MCF 10A (cell line): ENCODE data around the gene TMEM163. TPM values are rescaled to one million over a fixed set of nuclear protein-coding genes. Genes with fewer than 3 reads are reported as not detected.

Experiments used
- BruUV-seq: library from RNA; stranded (reverse); fragments of 400-500 nt; replicated peaks from 2 replicates; lab custom pipeline; 2021; lab: Mats Ljungman, UMichigan
- CTCF ChIA-PET: fragments of 300-600 bp; sonication (Branson Sonifier 250); formaldehyde crosslinking; extraction: SDS; loops from one replicate; lab custom pipeline; 2021; ENCODE audit warnings: antibody characterized with exemption, inconsistent platforms; lab: Yijun Ruan, JAX
- POLR2A ChIA-PET: fragments of 300-600, 350-650 bp; sonication (Branson Sonifier 250); formaldehyde crosslinking; extraction: SDS; loops from one replicate; lab custom pipeline; 2020; ENCODE audit warnings: antibody characterized with exemption, inconsistent platforms; lab: Yijun Ruan, JAX
- DNase-seq: peaks from one replicate; pipeline ENCODE4 v3.0.0-alpha.2; 2018; ENCODE audit not compliant: unreplicated experiment
- H3K27ac Mint-ChIP-seq: one replicate; pipeline ENCODE4 v1.8.0; 2022; ENCODE audit warnings: mild to moderate bottlenecking, low read depth, mixed read lengths; ENCODE audit not compliant: unreplicated experiment
- H3K27me3 Mint-ChIP-seq: one replicate; pipeline ENCODE4 v1.8.0; 2022; ENCODE audit warnings: mixed read lengths; ENCODE audit not compliant: insufficient read depth, unreplicated experiment
- H3K36me3 Mint-ChIP-seq: one replicate; pipeline ENCODE4 v1.8.0; 2022; ENCODE audit warnings: mild to moderate bottlenecking, moderate library complexity, mixed read lengths; ENCODE audit not compliant: insufficient read depth, unreplicated experiment
- H3K4me1 Mint-ChIP-seq: one replicate; pipeline ENCODE4 v1.8.0; 2022; ENCODE audit warnings: mixed read lengths; ENCODE audit not compliant: insufficient read depth, unreplicated experiment
- H3K4me3 Mint-ChIP-seq: one replicate; pipeline ENCODE4 v1.8.0; 2022; ENCODE audit warnings: mild to moderate bottlenecking, moderate library complexity, mixed read lengths; ENCODE audit not compliant: unreplicated experiment
- H3K9me3 Mint-ChIP-seq: one replicate; pipeline ENCODE4 v1.8.0; 2022; ENCODE audit warnings: mixed read lengths; ENCODE audit not compliant: unreplicated experiment
- CTCF ChIP-seq: fragments of 200-600 bp; IDR thresholded peaks from one replicate; pipeline ENCODE4 v1.8.0; 2022; ENCODE audit warnings: antibody characterized with exemption, mild to moderate bottlenecking; ENCODE audit not compliant: unreplicated experiment
- intact Hi-C: fragments of 100-400 bp; cut with micrococcal nuclease; formaldehyde crosslinking; loops from 2 replicates; pipeline ENCODE4 v1.14.1; 2022
- total RNA-seq: library from RNA; stranded (reverse); gene quantifications from 2 replicates; pipeline ENCODE4 v1.2.3, GENCODE V29; 2022

The TMEM163 gene
- total RNA-seq, 1 experiment from 2014 or later: not detected

- no peak for TF ChIP-seq CTCF
- no peaks in the 10 kb centered on the region for H3K27me3 Mint-ChIP-seq
- POLR2A ChIA-PET: no interaction called here
- H3K9me3 Mint-ChIP-seq: no peaks in the 10 kb centered on the region
- DNase-seq: no peak
- H3K36me3 Mint-ChIP-seq: peaks cover 6% of the 10 kb centered on the region
- no peak overlapping the region for H3K4me3 Mint-ChIP-seq
- no TSS peak for BruUV-seq
- no peaks in the 10 kb centered on the region for H3K4me1 Mint-ChIP-seq
- no peak overlapping the region for H3K27ac Mint-ChIP-seq
- intact Hi-C loops: no loop called here
- CTCF ChIA-PET: interaction anchor here (1.1 to 3.1 kb wide), 7 partner anchors 9 to 534 kb away, joined by 3 to 14 read pairs (median 4); no protein-coding TSS in a partner anchor
Observed at GRCh38 chr2:134420920-134421319, 297.9 kb downstream of the TMEM163 start.

- Mint-ChIP-seq H3K4me1 (no peaks in the 10 kb centered on the region), H3K36me3 (peaks cover 6% of the 10 kb centered on the region), H3K27me3 (no peaks in the 10 kb centered on the region), H3K9me3 (no peaks in the 10 kb centered on the region), H3K4me3 (no peak overlapping the region), H3K27ac (no peak overlapping the region)
- CTCF ChIA-PET: interaction anchor here (0.6 to 3.1 kb wide), 10 partner anchors 8 to 534 kb away, joined by 3 to 17 read pairs (median 4); no protein-coding TSS in a partner anchor
- intact Hi-C loops: no loop called here
- BruUV-seq: no TSS peak
- POLR2A ChIA-PET: no interaction called here
- TF ChIP-seq CTCF: no peak
- no peak for DNase-seq
Observed at GRCh38 chr2:134420259-134420658, 298.5 kb downstream of the TMEM163 start.

GRCh38 chr2:134417968-134418582 is 300.7 kb downstream of the TMEM163 start:
- no peaks in the 10 kb centered on the region for H3K9me3 Mint-ChIP-seq
- no peak overlapping the region for H3K27ac Mint-ChIP-seq
- H3K4me1 Mint-ChIP-seq: no peaks in the 10 kb centered on the region
- no peak for DNase-seq
- intact Hi-C loops: no loop called here
- CTCF ChIA-PET: interaction anchor here (1.0 to 3.1 kb wide), 9 partner anchors 8 to 531 kb away, joined by 3 to 14 read pairs (median 5); no protein-coding TSS in a partner anchor
- TF ChIP-seq CTCF: no peak
- no TSS peak for BruUV-seq
- no peak overlapping the region for H3K4me3 Mint-ChIP-seq
- H3K27me3 Mint-ChIP-seq: no peaks in the 10 kb centered on the region
- H3K36me3 Mint-ChIP-seq: peaks cover 12% of the 10 kb centered on the region
- POLR2A ChIA-PET: no interaction called here

- BruUV-seq: no TSS peak
- ChIA-PET POLR2A (no interaction called here), CTCF (interaction anchor here (0.6 to 2.1 kb wide), 5 partner anchors 34 to 299 kb away, joined by 3 to 7 read pairs (median 5); no protein-coding TSS in a partner anchor)
- Mint-ChIP-seq H3K4me3 (no peak overlapping the region), H3K4me1 (no peaks in the 10 kb centered on the region), H3K27ac (no peak overlapping the region), H3K36me3 (peaks cover 12% of the 10 kb centered on the region), H3K27me3 (no peaks in the 10 kb centered on the region), H3K9me3 (no peaks in the 10 kb centered on the region)
- no peak for TF ChIP-seq CTCF
- intact Hi-C loops: no loop called here
- DNase-seq: no peak
Observed at GRCh38 chr2:134416637-134417036, 302.2 kb downstream of the TMEM163 start.
